ENCODE measurements around the gene ANKRD11.

ANKRD11 gene

GRCh38 chr16:89490439-89491237 is at the start of gene ANKRD11:
Gene ANKRD11 (minus strand): TSS chr16:89490561. CDS start chr16:89317019, 173,542 bp downstream.
- no peaks in the 10 kb centered on the region for H3K36me3 ChIP-seq (ENCODE audit: insufficient read depth, low read length)
- H3K4me3 ChIP-seq (ENCODE audit: low read depth in 1 of 2, low read length in 2 of 2), result peak within 1 kb of the TSS; percentile 68 to 88
- peak within 1 kb of the TSS; percentile 71 for H3K9ac ChIP-seq (ENCODE audit: low read length)
- H3K27ac ChIP-seq (ENCODE audit: low read depth, low read length), result peak within 1 kb of the TSS; percentile 86
- no peaks in the 10 kb centered on the region for H3K27me3 ChIP-seq (ENCODE audit: control insufficient read depth in 1 of 2, insufficient read depth in 2 of 2, low read length in 2 of 2)
- H3K4me1 ChIP-seq (ENCODE audit: insufficient read depth, low read length), result peaks cover 37% of the 10 kb centered on the region
- no peaks in the 10 kb centered on the region for H3K9me3 ChIP-seq (ENCODE audit: low read length)

- Histone ChIP-seq H3K4me3 (ENCODE audit: low read depth in 1 of 2, low read length in 2 of 2) (no peak overlapping the region), H3K27me3 (ENCODE audit: control insufficient read depth in 1 of 2, insufficient read depth in 2 of 2, low read length in 2 of 2) (no peaks in the 10 kb centered on the region), H3K9ac (ENCODE audit: low read length) (no peak overlapping the region), H3K4me1 (ENCODE audit: insufficient read depth, low read length) (no peaks in the 10 kb centered on the region), H3K27ac (ENCODE audit: low read depth, low read length) (no peak overlapping the region), H3K36me3 (ENCODE audit: insufficient read depth, low read length) (peaks cover 43% of the 10 kb centered on the region), H3K9me3 (ENCODE audit: low read length) (no peaks in the 10 kb centered on the region)
Observed at GRCh38 chr16:89538286-89538685, 47.9 kb upstream of the ANKRD11 start.

GRCh38 chr16:89537549-89537925 is 47.2 kb upstream of the ANKRD11 start:
- H3K27ac ChIP-seq (ENCODE audit: low read depth, low read length), result no peak overlapping the region
- no peak overlapping the region for H3K9ac ChIP-seq (ENCODE audit: low read length)
- H3K4me3 ChIP-seq (ENCODE audit: low read depth in 1 of 2, low read length in 2 of 2), result no peak overlapping the region
- no peaks in the 10 kb centered on the region for H3K27me3 ChIP-seq (ENCODE audit: control insufficient read depth in 1 of 2, insufficient read depth in 2 of 2, low read length in 2 of 2)
- H3K36me3 ChIP-seq (ENCODE audit: insufficient read depth, low read length), result peaks cover 45% of the 10 kb centered on the region
- H3K9me3 ChIP-seq (ENCODE audit: low read length), result no peaks in the 10 kb centered on the region
- H3K4me1 ChIP-seq (ENCODE audit: insufficient read depth, low read length), result no peaks in the 10 kb centered on the region

GRCh38 chr16:89536886-89537548 is 46.7 kb upstream of the ANKRD11 start:
- Histone ChIP-seq H3K27me3 (ENCODE audit: control insufficient read depth in 1 of 2, insufficient read depth in 2 of 2, low read length in 2 of 2) (no peaks in the 10 kb centered on the region), H3K27ac (ENCODE audit: low read depth, low read length) (no peak overlapping the region), H3K9me3 (ENCODE audit: low read length) (no peaks in the 10 kb centered on the region), H3K9ac (ENCODE audit: low read length) (no peak overlapping the region), H3K36me3 (ENCODE audit: insufficient read depth, low read length) (peaks cover 51% of the 10 kb centered on the region), H3K4me3 (ENCODE audit: low read depth in 1 of 2, low read length in 2 of 2) (no peak overlapping the region), H3K4me1 (ENCODE audit: insufficient read depth, low read length) (no peaks in the 10 kb centered on the region)

GRCh38 chr16:89536371-89536770 is 46.0 kb upstream of the ANKRD11 start:
- H3K36me3 ChIP-seq (ENCODE audit: insufficient read depth, low read length), result peaks cover 49% of the 10 kb centered on the region
- no peak overlapping the region for H3K9ac ChIP-seq (ENCODE audit: low read length)

GRCh38 chr16:89534252-89534756 is 43.9 kb upstream of the ANKRD11 start:
- Histone ChIP-seq H3K4me1 (ENCODE audit: insufficient read depth, low read length) (no peaks in the 10 kb centered on the region), H3K4me3 (ENCODE audit: low read depth in 1 of 2, low read length in 2 of 2) (no peak overlapping the region), H3K9me3 (ENCODE audit: low read length) (no peaks in the 10 kb centered on the region), H3K27ac (ENCODE audit: low read depth, low read length) (no peak overlapping the region), H3K36me3 (ENCODE audit: insufficient read depth, low read length) (peaks cover 57% of the 10 kb centered on the region), H3K27me3 (ENCODE audit: control insufficient read depth in 1 of 2, insufficient read depth in 2 of 2, low read length in 2 of 2) (no peaks in the 10 kb centered on the region), H3K9ac (ENCODE audit: low read length) (no peak overlapping the region)

More at GRCh38 chr16:89536371-89536770, 46.0 kb upstream of the ANKRD11 start:
- H3K9me3 ChIP-seq (ENCODE audit: low read length), result no peaks in the 10 kb centered on the region
- H3K27me3 ChIP-seq (ENCODE audit: control insufficient read depth in 1 of 2, insufficient read depth in 2 of 2, low read length in 2 of 2), result no peaks in the 10 kb centered on the region
- no peak overlapping the region for H3K4me3 ChIP-seq (ENCODE audit: low read depth in 1 of 2, low read length in 2 of 2)
- H3K27ac ChIP-seq (ENCODE audit: low read depth, low read length), result no peak overlapping the region
- no peaks in the 10 kb centered on the region for H3K4me1 ChIP-seq (ENCODE audit: insufficient read depth, low read length)

GRCh38 chr16:89531821-89532526 is 41.6 kb upstream of the ANKRD11 start:
- Histone ChIP-seq H3K9ac (ENCODE audit: low read length) (no peak overlapping the region), H3K4me3 (ENCODE audit: low read depth in 1 of 2, low read length in 2 of 2) (no peak overlapping the region), H3K36me3 (ENCODE audit: insufficient read depth, low read length) (peaks cover 57% of the 10 kb centered on the region), H3K9me3 (ENCODE audit: low read length) (no peaks in the 10 kb centered on the region), H3K27ac (ENCODE audit: low read depth, low read length) (no peak overlapping the region), H3K4me1 (ENCODE audit: insufficient read depth, low read length) (no peaks in the 10 kb centered on the region), H3K27me3 (ENCODE audit: control insufficient read depth in 1 of 2, insufficient read depth in 2 of 2, low read length in 2 of 2) (no peaks in the 10 kb centered on the region)

- H3K27ac ChIP-seq (ENCODE audit: low read depth, low read length), result no peak overlapping the region
- H3K9ac ChIP-seq (ENCODE audit: low read length), result no peak overlapping the region
- H3K4me1 ChIP-seq (ENCODE audit: insufficient read depth, low read length), result no peaks in the 10 kb centered on the region
- H3K36me3 ChIP-seq (ENCODE audit: insufficient read depth, low read length), result peaks cover 69% of the 10 kb centered on the region
- H3K27me3 ChIP-seq (ENCODE audit: control insufficient read depth in 1 of 2, insufficient read depth in 2 of 2, low read length in 2 of 2), result no peaks in the 10 kb centered on the region
- no peaks in the 10 kb centered on the region for H3K9me3 ChIP-seq (ENCODE audit: low read length)
- H3K4me3 ChIP-seq (ENCODE audit: low read depth in 1 of 2, low read length in 2 of 2), result no peak overlapping the region
Observed at GRCh38 chr16:89530401-89531381, 40.3 kb upstream of the ANKRD11 start.

- Histone ChIP-seq H3K9ac (ENCODE audit: low read length) (no peak overlapping the region), H3K36me3 (ENCODE audit: insufficient read depth, low read length) (peaks cover 69% of the 10 kb centered on the region), H3K4me3 (ENCODE audit: low read depth in 1 of 2, low read length in 2 of 2) (no peak overlapping the region), H3K27me3 (ENCODE audit: control insufficient read depth in 1 of 2, insufficient read depth in 2 of 2, low read length in 2 of 2) (no peaks in the 10 kb centered on the region), H3K4me1 (ENCODE audit: insufficient read depth, low read length) (no peaks in the 10 kb centered on the region), H3K9me3 (ENCODE audit: low read length) (no peaks in the 10 kb centered on the region), H3K27ac (ENCODE audit: low read depth, low read length) (no peak overlapping the region)
Observed at GRCh38 chr16:89529097-89529496, 38.7 kb upstream of the ANKRD11 start.

- peaks cover 77% of the 10 kb centered on the region for H3K36me3 ChIP-seq (ENCODE audit: insufficient read depth, low read length)
Observed at GRCh38 chr16:89525146-89525913, 35.0 kb upstream of the ANKRD11 start.

More at GRCh38 chr16:89525146-89525913, 35.0 kb upstream of the ANKRD11 start:
- no peaks in the 10 kb centered on the region for H3K27me3 ChIP-seq (ENCODE audit: control insufficient read depth in 1 of 2, insufficient read depth in 2 of 2, low read length in 2 of 2)
- no peaks in the 10 kb centered on the region for H3K9me3 ChIP-seq (ENCODE audit: low read length)
- no peak overlapping the region for H3K9ac ChIP-seq (ENCODE audit: low read length)
- H3K27ac ChIP-seq (ENCODE audit: low read depth, low read length), result no peak overlapping the region
- H3K4me3 ChIP-seq (ENCODE audit: low read depth in 1 of 2, low read length in 2 of 2), result no peak overlapping the region
- H3K4me1 ChIP-seq (ENCODE audit: insufficient read depth, low read length), result no peaks in the 10 kb centered on the region

Data from muscle layer of colon (tissue), 2 donors.